Esophagus squamous epithelium (tissue), 5 donors: ENCODE results near the gene ABHD4. TPM values are rescaled to one million over a fixed set of nuclear protein-coding genes. Genes with fewer than 3 reads are reported as not detected.

Experiments
- DNase-seq: peaks from one replicate; lab custom pipeline; 2025; lab: John Stamatoyannopoulos, UW
- H3K27ac ChIP-seq, 4 donors: fragments of 200-600 bp; sonication (generic); one replicate each; pipeline ENCODE4 v1.5.1; 2016 to 2019; ENCODE audit warnings: mild to moderate bottlenecking in 1 of 4
- H3K27me3 ChIP-seq, 4 donors: fragments of 200-600 bp; sonication (generic); 1 replicate in 3 of 4; 2 replicates in 1 of 4; pipeline versions ENCODE4 v1.5.1 to v1.6.0; 2017 to 2021; ENCODE audit warnings: antibody characterized with exemption in 1 of 4
- H3K36me3 ChIP-seq, 3 donors: fragments of 200-600 bp; sonication (generic); one replicate each; pipeline ENCODE4 v1.5.1; 2016 to 2019
- H3K4me1 ChIP-seq, 3 donors: fragments of 200-600 bp; sonication (generic); one replicate each; pipeline ENCODE4 v1.5.1; 2017 to 2019
- H3K4me3 ChIP-seq, 4 donors: fragments of 200-600 bp; sonication (generic); 1 replicate in 3 of 4; 2 replicates in 1 of 4; pipeline ENCODE4 v1.5.1; 2016 to 2019; ENCODE audit warnings: mild to moderate bottlenecking in 2 of 4, moderate library complexity in 1 of 4
- H3K9me3 ChIP-seq, 3 donors: fragments of 200-600 bp; sonication (generic); one replicate each; pipeline ENCODE4 v1.5.1; 2016 to 2019
- POLR2A ChIP-seq, 4 donors: fragments of 450-650 bp; IDR thresholded peaks; one replicate each; pipeline ENCODE4 v1.6.1; 2017; ENCODE audit warnings: antibody characterized with exemption in 4 of 4, mild to moderate bottlenecking in 4 of 4, moderate library complexity in 3 of 4
- WGBS, 2 donors: methylation state at CpG; one replicate each; pipeline ENCODE4 v1.1.5; 2018; 5-methylcytosine and 5-hydroxymethylcytosine counted together
- intact Hi-C: fragments of 100-400 bp; cut with DNase I; formaldehyde crosslinking; loops from one replicate; pipeline ENCODE4 v1.15.0; 2022
- total RNA-seq, 4 donors: library from RNA; depleted of rRNA; stranded (reverse); fragments of >200 nt; gene quantifications; one replicate each; pipeline ENCODE4 v1.1.0, GENCODE V29; 2016
- TF ChIP-seq, protein P1 (sequence below), 6 experiments: fragments of 450-650 bp in 4 of 6; fragments of 200-600 bp in 2 of 6; sonication (generic) in 2 of 6; IDR thresholded peaks; one replicate each; pipeline ENCODE4 v1.5.1; 2016 to 2019; ENCODE audit warnings: antibody characterized with exemption in 6 of 6, mild to moderate bottlenecking in 4 of 6, moderate library complexity in 4 of 6
- donor health status: DM: yes; HTN: yes; CAD: no.

Gene ABHD4
- total RNA-seq, 4 donors from 2014 or later = 22.9 to 45.4 (median 30.1) TPM

DNA sequence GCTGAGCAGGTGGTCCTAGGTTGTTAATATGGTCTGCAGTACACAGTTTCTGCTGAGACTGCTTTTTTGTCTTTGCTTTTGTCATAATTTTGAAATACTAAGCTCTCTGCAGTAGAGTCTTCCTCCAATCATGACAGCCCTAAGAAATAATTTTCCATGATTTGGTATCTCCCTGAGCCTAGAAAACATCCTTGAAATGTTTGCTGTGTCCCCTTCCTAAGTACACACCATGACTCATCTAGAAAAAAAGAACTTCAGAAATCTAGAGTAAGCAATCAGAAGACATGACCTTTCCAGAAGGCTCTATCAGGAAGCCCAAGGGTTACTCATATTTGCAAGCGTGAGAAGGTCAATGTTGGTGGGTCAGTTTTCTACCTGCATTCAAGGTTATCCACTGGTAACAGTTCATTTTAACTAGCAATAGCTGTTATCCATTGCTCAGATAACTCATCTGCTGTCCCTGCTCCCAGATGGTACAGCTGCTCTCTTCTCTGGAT lies 25.5 kb upstream of the ABHD4 start:
- H3K27ac ChIP-seq = no peak overlapping the region
- 73 to 83% methylated on average over 1 of the region's 1 CpG for WGBS, 2 donors
- H3K27me3 ChIP-seq = no peaks in the 10 kb centered on the region
- no peaks in the 10 kb centered on the region for H3K9me3 ChIP-seq
- DNase-seq = no peak
- TF ChIP-seq, protein P1, sequence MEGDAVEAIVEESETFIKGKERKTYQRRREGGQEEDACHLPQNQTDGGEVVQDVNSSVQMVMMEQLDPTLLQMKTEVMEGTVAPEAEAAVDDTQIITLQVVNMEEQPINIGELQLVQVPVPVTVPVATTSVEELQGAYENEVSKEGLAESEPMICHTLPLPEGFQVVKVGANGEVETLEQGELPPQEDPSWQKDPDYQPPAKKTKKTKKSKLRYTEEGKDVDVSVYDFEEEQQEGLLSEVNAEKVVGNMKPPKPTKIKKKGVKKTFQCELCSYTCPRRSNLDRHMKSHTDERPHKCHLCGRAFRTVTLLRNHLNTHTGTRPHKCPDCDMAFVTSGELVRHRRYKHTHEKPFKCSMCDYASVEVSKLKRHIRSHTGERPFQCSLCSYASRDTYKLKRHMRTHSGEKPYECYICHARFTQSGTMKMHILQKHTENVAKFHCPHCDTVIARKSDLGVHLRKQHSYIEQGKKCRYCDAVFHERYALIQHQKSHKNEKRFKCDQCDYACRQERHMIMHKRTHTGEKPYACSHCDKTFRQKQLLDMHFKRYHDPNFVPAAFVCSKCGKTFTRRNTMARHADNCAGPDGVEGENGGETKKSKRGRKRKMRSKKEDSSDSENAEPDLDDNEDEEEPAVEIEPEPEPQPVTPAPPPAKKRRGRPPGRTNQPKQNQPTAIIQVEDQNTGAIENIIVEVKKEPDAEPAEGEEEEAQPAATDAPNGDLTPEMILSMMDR (IDR thresholded peaks at IDR 0.05) = no peak
- no peak for TF ChIP-seq POLR2A (IDR thresholded peaks at IDR 0.05)
- intact Hi-C loops = loop anchor here (10.0 kb wide), 1 partner anchor 272 kb away; no protein-coding TSS in a partner anchor
- H3K4me3 ChIP-seq = no peak overlapping the region
- H3K4me1 ChIP-seq = peaks cover 3 to 47% (median 4%) of the 10 kb centered on the region in 3 donors
- peaks cover 0 to 67% (median 3%) of the 10 kb centered on the region in 3 donors for H3K36me3 ChIP-seq

DNA sequence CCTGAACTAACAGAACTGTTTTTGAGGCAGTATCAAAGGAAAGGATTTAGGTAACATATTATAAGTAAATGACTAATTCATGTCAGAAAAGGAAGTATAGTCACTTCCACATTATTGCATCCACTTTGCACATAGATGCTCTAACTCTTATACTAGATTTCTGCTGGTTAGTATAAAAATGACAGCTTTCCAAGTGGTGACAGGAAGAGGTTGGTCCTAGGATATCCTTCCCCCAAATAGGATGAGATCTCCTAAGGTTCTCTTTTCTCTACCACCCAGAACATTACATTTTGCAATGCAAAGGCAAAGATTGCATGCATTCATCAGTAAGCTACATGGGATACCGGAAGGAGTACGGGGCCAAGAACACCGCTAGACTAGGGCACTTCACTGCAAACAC lies 24.3 kb upstream of the ABHD4 start:
- no peak for DNase-seq
- Histone ChIP-seq H3K4me3 (no peak overlapping the region), H3K4me1 (peaks cover 3 to 35% (median 3%) of the 10 kb centered on the region in 3 donors), H3K27ac (no peak overlapping the region), H3K27me3 (no peaks in the 10 kb centered on the region), H3K9me3 (no peaks in the 10 kb centered on the region), H3K36me3 (peaks cover 0 to 63% (median 3%) of the 10 kb centered on the region in 3 donors)
- intact Hi-C loops = loop anchor here (10.0 kb wide), 1 partner anchor 271 kb away; no protein-coding TSS in a partner anchor
- 91 to 100% methylated on average over 3 of the region's 3 CpGs for WGBS, 2 donors
- TF ChIP-seq POLR2A (IDR thresholded peaks at IDR 0.05) = no peak
- TF ChIP-seq, protein P1 (IDR thresholded peaks at IDR 0.05) = no peak

DNA sequence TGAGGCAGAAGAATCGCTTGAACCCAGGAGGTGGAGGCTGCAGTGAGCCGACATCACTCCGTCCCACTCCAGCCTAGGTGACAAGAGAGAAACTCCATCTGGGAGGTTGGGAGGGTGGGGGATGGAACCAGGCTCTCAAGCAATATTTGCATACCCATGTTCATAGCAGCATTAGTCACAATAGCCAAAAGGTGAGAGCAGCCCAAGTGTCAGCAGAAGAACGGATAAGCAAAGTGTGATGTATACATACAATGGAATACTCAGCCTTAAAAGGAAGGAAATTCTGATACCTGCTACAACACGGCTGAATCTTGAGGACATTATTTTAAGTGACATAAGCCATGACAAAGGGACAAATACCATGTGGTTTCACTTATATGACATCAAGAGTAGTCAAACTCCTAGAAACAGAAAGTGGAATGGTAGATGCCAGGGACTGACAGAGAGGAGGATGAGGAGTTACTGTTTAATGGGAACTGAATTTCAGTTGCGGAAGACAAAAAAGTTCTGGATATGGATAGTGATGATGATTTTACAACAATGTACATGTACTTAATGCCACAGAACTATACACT lies 20.7 kb upstream of the ABHD4 start:
- Histone ChIP-seq H3K4me3 (no peak overlapping the region), H3K36me3 (peaks cover 0 to 39% (median 3%) of the 10 kb centered on the region in 3 donors), H3K9me3 (no peaks in the 10 kb centered on the region), H3K4me1 (peaks cover 0 to 10% (median 3%) of the 10 kb centered on the region in 3 donors), H3K27me3 (no peaks in the 10 kb centered on the region), H3K27ac (no peak overlapping the region)
- 76 to 82% methylated on average over 5 to 6 of the region's 6 CpGs for WGBS, 2 donors
- intact Hi-C loops = loop anchor here (10.0 kb wide), 1 partner anchor 267 kb away; no protein-coding TSS in a partner anchor
- TF ChIP-seq, protein P1 (IDR thresholded peaks at IDR 0.05) = no peak
- no peak for TF ChIP-seq POLR2A (IDR thresholded peaks at IDR 0.05)
- no peak for DNase-seq

DNA sequence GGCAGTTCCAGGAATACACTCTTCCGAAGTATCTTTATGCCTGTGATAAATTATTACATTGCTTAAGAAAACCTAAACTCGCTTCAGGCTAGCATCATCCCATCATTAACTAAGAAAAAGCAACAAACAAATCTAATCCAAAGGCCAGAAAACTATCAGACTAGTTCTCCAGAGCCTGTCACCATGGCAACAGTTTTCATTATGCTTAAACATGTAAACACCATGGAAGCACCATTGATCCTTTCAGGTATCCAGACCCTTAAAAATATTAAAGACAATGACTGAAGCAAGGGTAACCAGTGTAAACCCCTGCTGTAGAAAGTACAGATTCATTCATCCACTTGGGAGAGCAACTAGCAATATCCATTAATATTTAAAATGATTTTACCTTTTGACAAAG lies 18.9 kb upstream of the ABHD4 start:
- Histone ChIP-seq H3K27ac (no peak overlapping the region), H3K4me3 (no peak overlapping the region), H3K27me3 (no peaks in the 10 kb centered on the region), H3K9me3 (no peaks in the 10 kb centered on the region), H3K36me3 (peaks cover 0 to 21% (median 0%) of the 10 kb centered on the region in 3 donors), H3K4me1 (peaks cover 0 to 16% (median 3%) of the 10 kb centered on the region in 3 donors)
- TF ChIP-seq, protein P1 (IDR thresholded peaks at IDR 0.05) = no peak
- no peak for TF ChIP-seq POLR2A (IDR thresholded peaks at IDR 0.05)
- intact Hi-C loops = loop anchor here (10.0 kb wide), 1 partner anchor 266 kb away; no protein-coding TSS in a partner anchor
- DNase-seq = no peak
- WGBS, 2 donors = 61 to 68% methylated on average over 2 of the region's 2 CpGs

DNA sequence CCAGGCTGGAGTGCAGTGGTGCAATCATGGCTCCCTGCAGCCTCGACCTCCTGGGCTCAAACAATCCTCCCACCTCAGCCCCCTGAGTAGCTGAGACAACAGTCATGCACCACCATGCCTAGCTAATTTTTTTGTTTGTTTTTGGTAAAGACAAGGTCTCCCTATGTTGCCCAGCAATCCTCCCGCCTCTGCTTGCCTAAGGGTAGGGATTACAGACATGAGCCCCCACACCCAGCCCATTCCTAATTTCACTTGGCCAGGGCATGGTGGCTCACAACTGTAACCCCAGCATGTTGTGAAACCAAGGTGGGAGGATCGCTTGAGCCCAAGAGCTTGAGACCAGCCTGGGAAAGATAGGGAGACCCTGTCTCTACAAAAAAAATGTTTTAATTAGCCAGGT lies 18.2 kb upstream of the ABHD4 start:
- WGBS, 2 donors = 82 to 93% methylated on average over 3 of the region's 3 CpGs
- no peak for DNase-seq

More for the DNA sequence above, 18.2 kb upstream of the ABHD4 start:
- Histone ChIP-seq H3K36me3 (peaks cover 0 to 14% (median 0%) of the 10 kb centered on the region in 3 donors), H3K4me3 (no peak overlapping the region), H3K27ac (no peak overlapping the region), H3K27me3 (no peaks in the 10 kb centered on the region), H3K9me3 (no peaks in the 10 kb centered on the region), H3K4me1 (peaks cover 0 to 22% (median 6%) of the 10 kb centered on the region in 3 donors)
- intact Hi-C loops = loop anchor here (10.0 kb wide), 1 partner anchor 265 kb away; no protein-coding TSS in a partner anchor
- TF ChIP-seq, protein P1 (IDR thresholded peaks at IDR 0.05) = no peak
- no peak for TF ChIP-seq POLR2A (IDR thresholded peaks at IDR 0.05)
